ENCODE data around the gene RBM23.

- TF ChIP-seq, protein P1, sequence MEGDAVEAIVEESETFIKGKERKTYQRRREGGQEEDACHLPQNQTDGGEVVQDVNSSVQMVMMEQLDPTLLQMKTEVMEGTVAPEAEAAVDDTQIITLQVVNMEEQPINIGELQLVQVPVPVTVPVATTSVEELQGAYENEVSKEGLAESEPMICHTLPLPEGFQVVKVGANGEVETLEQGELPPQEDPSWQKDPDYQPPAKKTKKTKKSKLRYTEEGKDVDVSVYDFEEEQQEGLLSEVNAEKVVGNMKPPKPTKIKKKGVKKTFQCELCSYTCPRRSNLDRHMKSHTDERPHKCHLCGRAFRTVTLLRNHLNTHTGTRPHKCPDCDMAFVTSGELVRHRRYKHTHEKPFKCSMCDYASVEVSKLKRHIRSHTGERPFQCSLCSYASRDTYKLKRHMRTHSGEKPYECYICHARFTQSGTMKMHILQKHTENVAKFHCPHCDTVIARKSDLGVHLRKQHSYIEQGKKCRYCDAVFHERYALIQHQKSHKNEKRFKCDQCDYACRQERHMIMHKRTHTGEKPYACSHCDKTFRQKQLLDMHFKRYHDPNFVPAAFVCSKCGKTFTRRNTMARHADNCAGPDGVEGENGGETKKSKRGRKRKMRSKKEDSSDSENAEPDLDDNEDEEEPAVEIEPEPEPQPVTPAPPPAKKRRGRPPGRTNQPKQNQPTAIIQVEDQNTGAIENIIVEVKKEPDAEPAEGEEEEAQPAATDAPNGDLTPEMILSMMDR (IDR thresholded peaks at IDR 0.05; ENCODE audit: low read length), result peak; percentile 3; the same call in 1 of the 2 replicates
- TF ChIP-seq EZH2 (IDR thresholded peaks at IDR 0.05; ENCODE audit: borderline replicate concordance, low read length), result no peak
Measured at GRCh38 chr14:22872833-22873520, 46.0 kb downstream of the RBM23 start.
